Lower leg skin (tissue), 3 donors: Measurements from ENCODE around the gene IKBKE.

Experiments
- CTCF ChIP-seq, 3 donors: fragments of 450-650 bp; IDR thresholded peaks; one replicate each; pipeline ENCODE4 v1.5.1; 2016; ENCODE audit warnings: antibody characterized with exemption in 3 of 3, mild to moderate bottlenecking in 3 of 3, moderate library complexity in 2 of 3
- POLR2A ChIP-seq, 2 donors: fragments of 450-650 bp; IDR thresholded peaks; one replicate each; pipeline ENCODE4 v1.6.1; 2016 to 2017; ENCODE audit warnings: antibody characterized with exemption in 2 of 2, mild to moderate bottlenecking in 1 of 2, moderate library complexity in 1 of 2

- no peak for TF ChIP-seq CTCF (IDR thresholded peaks at IDR 0.05)
- no peak for TF ChIP-seq POLR2A (IDR thresholded peaks at IDR 0.05)
These were observed 16.9 kb downstream of the IKBKE start for GRCh38 chr1:206486995-206487788.
